Peyer's patch (tissue), 4 donors: Measurements from ENCODE around the gene MOB1B. TPM values are rescaled to one million over a fixed set of nuclear protein-coding genes. Genes with fewer than 3 reads are reported as not detected.

Experiments used
- DNase-seq, 3 donors: peaks; one replicate each; pipeline ENCODE4 v3.0.0-alpha.2; 2017 to 2019
- H3K27ac ChIP-seq, 4 donors: fragments of 200-600 bp; sonication (generic); one replicate each; pipeline ENCODE4 v1.5.1; 2016 to 2019
- H3K27me3 ChIP-seq, 2 donors: fragments of 200-600 bp; sonication (generic); one replicate each; pipeline ENCODE4 v1.5.1; 2019
- H3K36me3 ChIP-seq, 3 donors: fragments of 200-600 bp; sonication (generic); one replicate each; pipeline ENCODE4 v1.5.1; 2016 to 2019
- H3K4me1 ChIP-seq, 4 donors: fragments of 200-600 bp; sonication (generic); one replicate each; pipeline ENCODE4 v1.5.1; 2016 to 2019
- H3K4me3 ChIP-seq, 4 donors: fragments of 200-600 bp; sonication (generic); 1 replicate in 3 of 4; 2 replicates in 1 of 4; pipeline ENCODE4 v1.5.1; 2016 to 2019; ENCODE audit warnings: mild to moderate bottlenecking in 1 of 4
- H3K9me3 ChIP-seq, 4 donors: fragments of 200-600 bp; sonication (generic); one replicate each; pipeline ENCODE4 v1.5.1; 2016 to 2019; ENCODE audit warnings: mild to moderate bottlenecking in 1 of 4
- POLR2A ChIP-seq, 2 donors: fragments of 450-650 bp; IDR thresholded peaks; one replicate each; pipeline ENCODE4 v1.5.1; 2017; ENCODE audit warnings: antibody characterized with exemption in 2 of 2, mild to moderate bottlenecking in 2 of 2, moderate library complexity in 2 of 2
- total RNA-seq, 4 donors: library from RNA; depleted of rRNA; stranded (reverse); fragments of >200 nt; gene quantifications; one replicate each; pipeline ENCODE4 v1.1.0, GENCODE V29; 2016
- TF ChIP-seq, protein P1 (sequence below), 6 experiments: fragments of 450-650 bp in 4 of 6; fragments of 200-600 bp in 2 of 6; sonication (generic) in 1 of 6; IDR thresholded peaks; one replicate each; pipeline ENCODE4 v1.5.1; 2017 to 2019; ENCODE audit warnings: antibody characterized with exemption in 6 of 6, mild to moderate bottlenecking in 3 of 6, moderate library complexity in 1 of 6

The MOB1B gene
- total RNA-seq, 4 donors from 2014 or later, result 4.0 to 15.7 (median 7.5) TPM

DNA sequence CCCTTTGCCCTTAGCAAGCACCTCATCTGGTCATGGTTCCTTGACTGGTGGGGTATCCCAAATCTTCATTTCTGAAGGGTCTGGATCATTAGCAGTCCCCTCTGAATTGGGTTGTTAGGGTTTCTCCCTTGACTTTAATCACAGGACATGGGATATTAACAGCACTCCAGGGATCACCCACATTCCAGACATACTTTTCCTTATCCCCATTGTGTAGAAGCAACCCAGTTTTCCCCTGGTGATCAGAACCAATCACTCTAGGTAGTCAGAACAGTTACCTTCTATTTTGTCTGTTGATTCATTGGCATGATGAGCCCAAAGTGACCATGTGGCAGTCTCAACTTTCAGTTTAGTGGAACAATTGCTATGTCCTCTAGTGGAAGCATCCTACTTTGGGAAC lies 33.4 kb upstream of the MOB1B start:
- TF ChIP-seq, protein P1, sequence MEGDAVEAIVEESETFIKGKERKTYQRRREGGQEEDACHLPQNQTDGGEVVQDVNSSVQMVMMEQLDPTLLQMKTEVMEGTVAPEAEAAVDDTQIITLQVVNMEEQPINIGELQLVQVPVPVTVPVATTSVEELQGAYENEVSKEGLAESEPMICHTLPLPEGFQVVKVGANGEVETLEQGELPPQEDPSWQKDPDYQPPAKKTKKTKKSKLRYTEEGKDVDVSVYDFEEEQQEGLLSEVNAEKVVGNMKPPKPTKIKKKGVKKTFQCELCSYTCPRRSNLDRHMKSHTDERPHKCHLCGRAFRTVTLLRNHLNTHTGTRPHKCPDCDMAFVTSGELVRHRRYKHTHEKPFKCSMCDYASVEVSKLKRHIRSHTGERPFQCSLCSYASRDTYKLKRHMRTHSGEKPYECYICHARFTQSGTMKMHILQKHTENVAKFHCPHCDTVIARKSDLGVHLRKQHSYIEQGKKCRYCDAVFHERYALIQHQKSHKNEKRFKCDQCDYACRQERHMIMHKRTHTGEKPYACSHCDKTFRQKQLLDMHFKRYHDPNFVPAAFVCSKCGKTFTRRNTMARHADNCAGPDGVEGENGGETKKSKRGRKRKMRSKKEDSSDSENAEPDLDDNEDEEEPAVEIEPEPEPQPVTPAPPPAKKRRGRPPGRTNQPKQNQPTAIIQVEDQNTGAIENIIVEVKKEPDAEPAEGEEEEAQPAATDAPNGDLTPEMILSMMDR (IDR thresholded peaks at IDR 0.05), result no peak
- no peak for TF ChIP-seq POLR2A (IDR thresholded peaks at IDR 0.05)
- no peak for DNase-seq
- Histone ChIP-seq H3K27ac (no peak overlapping the region), H3K4me3 (no peak overlapping the region), H3K4me1 (no peaks in the 10 kb centered on the region), H3K36me3 (no peaks in the 10 kb centered on the region), H3K27me3 (no peaks in the 10 kb centered on the region), H3K9me3 (no peaks in the 10 kb centered on the region)

DNA sequence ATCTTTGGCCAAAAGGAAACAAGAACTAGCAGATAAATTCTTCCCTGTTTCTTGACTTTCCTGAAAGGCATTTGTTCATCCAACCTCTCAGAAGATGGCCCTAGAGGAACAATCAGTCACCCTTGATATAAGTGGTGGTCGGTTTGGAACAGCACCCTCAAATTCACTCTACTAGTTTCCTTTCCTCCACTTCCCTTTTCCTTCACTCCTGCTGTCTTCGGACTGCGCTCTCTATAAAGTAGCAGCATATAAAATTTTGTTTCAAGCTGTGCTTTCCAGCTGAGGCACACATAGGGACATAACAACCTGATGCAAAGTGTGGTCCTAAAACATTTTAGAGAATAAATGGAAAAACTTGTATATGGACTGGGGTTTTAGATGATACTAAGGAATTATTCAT lies 29.0 kb upstream of the MOB1B start:
- TF ChIP-seq POLR2A (IDR thresholded peaks at IDR 0.05), result no peak
- TF ChIP-seq, protein P1 (IDR thresholded peaks at IDR 0.05), result no peak
- Histone ChIP-seq H3K36me3 (no peaks in the 10 kb centered on the region), H3K27ac (no peak overlapping the region), H3K9me3 (no peaks in the 10 kb centered on the region), H3K4me3 (no peak overlapping the region), H3K27me3 (no peaks in the 10 kb centered on the region), H3K4me1 (no peaks in the 10 kb centered on the region)
- DNase-seq, result no peak

DNA sequence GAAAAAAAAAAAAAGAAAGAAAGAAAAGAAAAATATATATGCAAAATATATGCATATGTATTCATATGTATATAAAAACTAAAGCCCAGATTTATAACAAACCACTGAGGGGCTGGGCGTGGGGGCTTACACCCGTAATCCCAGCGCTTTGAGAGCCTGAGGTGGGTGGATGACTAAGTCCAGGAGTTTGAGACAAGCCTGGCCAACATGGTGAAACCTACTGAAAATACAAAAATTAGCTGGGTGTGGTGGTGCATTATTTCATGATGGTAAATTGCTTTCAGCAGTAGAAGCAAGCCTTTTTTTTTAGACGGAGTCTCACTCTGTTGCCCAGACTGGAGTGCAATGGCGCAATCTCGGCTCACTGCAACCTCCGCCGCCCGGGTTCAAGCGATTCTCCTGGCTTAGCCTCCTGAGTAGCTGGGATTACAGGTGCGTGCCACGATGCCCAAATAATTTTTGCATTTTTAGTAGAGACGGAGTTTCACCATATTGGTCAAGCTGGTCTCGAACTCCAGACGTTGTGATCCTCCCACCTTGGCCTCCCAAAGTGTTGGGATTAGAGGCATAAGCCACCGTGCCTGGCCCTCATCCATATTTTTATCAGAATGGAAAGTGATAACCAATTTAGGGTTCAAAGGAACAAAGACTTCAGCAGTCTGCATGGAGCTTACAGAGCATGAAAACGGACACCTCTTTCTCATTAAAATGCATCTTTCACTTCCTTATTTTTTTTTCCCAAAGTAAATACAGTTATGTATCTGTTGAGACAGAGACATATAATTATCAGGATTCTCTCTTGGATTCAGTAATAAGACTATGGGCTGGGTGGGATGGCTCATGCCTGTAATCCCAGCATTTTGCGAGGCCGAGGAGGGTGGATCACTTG lies 27.7 kb upstream of the MOB1B start:
- Histone ChIP-seq H3K36me3 (no peaks in the 10 kb centered on the region), H3K27me3 (no peaks in the 10 kb centered on the region), H3K9me3 (no peaks in the 10 kb centered on the region), H3K4me1 (no peaks in the 10 kb centered on the region), H3K4me3 (no peak overlapping the region), H3K27ac (no peak overlapping the region)
- TF ChIP-seq, protein P1 (IDR thresholded peaks at IDR 0.05), result no peak
- no peak for TF ChIP-seq POLR2A (IDR thresholded peaks at IDR 0.05)
- DNase-seq, result no peak

DNA sequence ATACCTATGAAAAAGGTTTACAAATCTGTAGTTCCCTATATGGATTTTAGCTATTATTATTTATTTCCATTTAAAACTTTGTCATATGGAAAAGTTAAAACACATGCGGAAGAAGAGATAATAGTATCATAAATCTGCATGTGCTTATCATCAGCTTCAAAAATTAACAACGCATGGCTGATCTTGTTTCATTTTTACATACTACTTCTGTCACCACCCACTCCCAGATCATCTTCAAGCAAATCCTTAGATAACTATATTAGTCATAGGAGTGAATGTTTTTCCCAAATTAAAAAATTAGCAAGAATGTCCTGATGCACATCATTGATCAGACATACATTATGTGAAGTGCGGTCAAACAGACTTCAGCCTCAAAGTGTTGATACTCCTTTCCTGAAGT lies 24.6 kb upstream of the MOB1B start:
- no peaks in the 10 kb centered on the region for H3K36me3 ChIP-seq
- H3K4me3 ChIP-seq, result no peak overlapping the region
- H3K9me3 ChIP-seq, result no peaks in the 10 kb centered on the region
- no peaks in the 10 kb centered on the region for H3K4me1 ChIP-seq
- DNase-seq, result no peak
- H3K27ac ChIP-seq, result no peak overlapping the region
- no peak for TF ChIP-seq POLR2A (IDR thresholded peaks at IDR 0.05)
- TF ChIP-seq, protein P1 (IDR thresholded peaks at IDR 0.05), result no peak
- H3K27me3 ChIP-seq, result no peaks in the 10 kb centered on the region

DNA sequence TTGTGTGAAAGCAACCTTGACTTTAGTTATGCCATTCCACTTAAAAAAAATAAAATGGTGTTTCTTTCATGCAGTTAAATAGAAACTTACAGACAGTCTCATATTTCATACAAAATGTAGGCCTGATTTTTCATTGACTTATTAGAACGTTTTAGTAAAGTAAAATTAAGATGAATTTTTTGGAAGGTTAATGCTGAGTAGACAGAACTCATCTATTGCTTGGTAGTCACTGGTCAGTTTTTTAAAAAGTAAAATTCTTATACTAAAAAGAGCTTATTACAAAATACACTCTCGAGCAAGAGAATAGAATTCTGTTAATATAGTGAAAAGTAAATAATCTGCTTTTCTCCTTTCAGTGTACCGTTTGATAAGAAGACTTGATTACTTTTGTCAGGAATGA lies 21.4 kb upstream of the MOB1B start:
- Histone ChIP-seq H3K27ac (no peak overlapping the region), H3K36me3 (no peaks in the 10 kb centered on the region), H3K27me3 (no peaks in the 10 kb centered on the region), H3K4me3 (no peak overlapping the region), H3K9me3 (no peaks in the 10 kb centered on the region), H3K4me1 (no peaks in the 10 kb centered on the region)
- TF ChIP-seq POLR2A (IDR thresholded peaks at IDR 0.05), result no peak
- TF ChIP-seq, protein P1 (IDR thresholded peaks at IDR 0.05), result no peak
- DNase-seq, result no peak
